CD4-positive, alpha-beta T cell treated with Interleukin-10 for 1 hour (primary cell): Measurements from ENCODE around the gene SYTL3.
"Not testable (repeated sequence)": the region's sequence is repeated elsewhere in the genome, so short reads cannot be mapped to it uniquely, and the experiment has no call there.

ENCODE experiments used
- DNase-seq: peaks from one replicate; pipeline ENCODE4 v3.0.0-alpha.2; 2020

The SYTL3 gene, protein sequence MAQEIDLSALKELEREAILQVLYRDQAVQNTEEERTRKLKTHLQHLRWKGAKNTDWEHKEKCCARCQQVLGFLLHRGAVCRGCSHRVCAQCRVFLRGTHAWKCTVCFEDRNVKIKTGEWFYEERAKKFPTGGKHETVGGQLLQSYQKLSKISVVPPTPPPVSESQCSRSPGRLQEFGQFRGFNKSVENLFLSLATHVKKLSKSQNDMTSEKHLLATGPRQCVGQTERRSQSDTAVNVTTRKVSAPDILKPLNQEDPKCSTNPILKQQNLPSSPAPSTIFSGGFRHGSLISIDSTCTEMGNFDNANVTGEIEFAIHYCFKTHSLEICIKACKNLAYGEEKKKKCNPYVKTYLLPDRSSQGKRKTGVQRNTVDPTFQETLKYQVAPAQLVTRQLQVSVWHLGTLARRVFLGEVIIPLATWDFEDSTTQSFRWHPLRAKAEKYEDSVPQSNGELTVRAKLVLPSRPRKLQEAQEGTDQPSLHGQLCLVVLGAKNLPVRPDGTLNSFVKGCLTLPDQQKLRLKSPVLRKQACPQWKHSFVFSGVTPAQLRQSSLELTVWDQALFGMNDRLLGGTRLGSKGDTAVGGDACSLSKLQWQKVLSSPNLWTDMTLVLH

DNA sequence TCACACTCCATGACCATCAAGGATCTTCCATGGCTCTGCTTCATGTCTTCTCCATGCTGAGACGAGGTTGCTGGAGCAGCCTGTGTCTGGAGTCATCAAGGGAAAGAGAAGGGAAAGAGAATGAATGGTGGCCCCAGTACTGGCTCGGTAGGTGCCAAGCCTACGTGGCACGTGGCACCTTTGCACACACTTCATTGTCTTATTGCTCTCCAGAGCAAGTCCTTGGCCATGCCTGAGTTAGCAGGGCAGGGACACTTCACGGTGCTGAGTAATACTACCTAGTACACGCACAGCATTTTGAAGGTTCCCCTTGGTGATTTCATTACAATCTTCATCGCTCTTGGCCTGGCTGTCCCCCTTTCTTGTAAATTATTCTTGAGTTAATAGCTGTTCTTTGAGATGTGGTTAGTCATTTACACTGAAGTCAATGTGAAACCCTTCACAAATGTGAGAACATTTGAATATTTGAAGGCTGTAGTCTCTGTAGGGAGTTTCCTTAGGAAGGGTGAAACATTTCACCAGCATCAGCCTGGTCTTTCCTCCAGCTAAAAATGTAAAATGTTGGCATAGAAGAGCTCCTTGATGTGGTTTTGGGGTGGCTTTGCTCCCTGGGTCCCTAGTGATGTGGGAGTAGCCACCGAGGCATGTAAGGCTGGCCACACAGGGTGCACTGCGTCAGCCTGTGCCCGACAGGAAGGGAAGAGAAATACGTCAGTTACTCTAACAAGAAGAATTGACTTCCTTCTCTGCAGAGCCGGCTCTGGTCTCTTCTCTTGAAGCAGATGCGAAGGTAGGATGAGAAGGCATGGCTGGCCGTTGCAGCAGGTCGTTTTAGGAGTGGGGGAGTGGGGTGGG, at the start of gene SYTL3:
TSS of gene SYTL3 (plus strand) at position 766 of the 855 bp plus-strand sequence. CDS start 13,215 bp downstream, outside the sequence.
- peak; percentile 89 for DNase-seq

DNA sequence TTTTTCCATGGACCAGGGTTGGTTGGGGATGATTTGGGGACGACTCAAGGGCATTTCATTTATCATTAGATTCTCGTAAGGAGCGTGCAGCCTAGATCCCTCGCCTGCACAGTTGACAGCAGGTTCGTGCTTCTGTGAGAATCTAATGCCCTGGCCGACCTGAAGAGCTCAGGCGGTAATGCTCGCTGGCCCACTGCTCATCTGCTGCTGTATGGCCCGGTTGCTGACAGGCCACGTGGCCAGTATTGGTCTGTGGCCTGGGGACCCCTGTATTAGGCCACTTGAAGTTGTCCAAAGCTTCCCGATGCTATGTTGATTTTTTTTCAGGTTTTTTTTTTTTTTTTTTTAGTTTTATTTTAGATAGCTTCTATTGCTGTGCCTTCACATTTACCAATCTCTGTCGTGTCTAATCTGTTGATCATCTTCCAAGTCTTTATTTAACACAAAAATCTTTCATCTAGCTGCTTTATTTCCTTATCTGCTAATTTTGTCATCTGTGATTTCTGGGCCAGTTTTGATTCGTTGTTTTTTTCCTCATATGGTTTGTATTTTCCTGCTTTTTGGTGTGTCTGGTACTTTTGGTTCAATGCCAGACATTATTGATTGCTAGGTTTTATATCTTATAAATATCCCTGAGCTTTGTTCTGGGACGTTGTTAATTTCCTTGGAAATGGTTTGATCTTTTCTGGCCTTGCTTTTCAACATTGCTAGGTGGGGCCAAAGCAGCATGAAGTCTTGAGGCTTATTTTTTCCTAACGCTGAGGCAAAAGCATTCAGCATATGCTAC, 46.4 kb upstream of the SYTL3 start:
- no peak for DNase-seq

DNA sequence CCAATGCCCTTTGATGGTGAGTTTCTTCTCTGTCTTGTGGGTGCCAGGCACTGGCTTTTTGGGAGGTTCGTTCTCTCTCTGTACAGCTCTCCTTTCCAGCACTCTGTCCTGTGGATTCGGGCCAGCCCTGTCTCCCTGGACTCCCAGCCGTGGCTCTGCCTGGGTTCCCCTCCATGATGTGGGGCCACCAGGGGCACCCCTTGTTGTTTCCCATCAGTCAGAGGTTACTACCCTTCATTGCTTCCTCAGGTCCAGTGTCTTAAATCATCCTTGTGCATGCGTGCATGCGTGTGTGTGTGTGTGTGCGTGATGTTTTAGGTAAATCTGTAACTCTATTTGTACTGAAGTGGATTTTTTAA, 45.8 kb upstream of the SYTL3 start:
- no peak for DNase-seq

DNA sequence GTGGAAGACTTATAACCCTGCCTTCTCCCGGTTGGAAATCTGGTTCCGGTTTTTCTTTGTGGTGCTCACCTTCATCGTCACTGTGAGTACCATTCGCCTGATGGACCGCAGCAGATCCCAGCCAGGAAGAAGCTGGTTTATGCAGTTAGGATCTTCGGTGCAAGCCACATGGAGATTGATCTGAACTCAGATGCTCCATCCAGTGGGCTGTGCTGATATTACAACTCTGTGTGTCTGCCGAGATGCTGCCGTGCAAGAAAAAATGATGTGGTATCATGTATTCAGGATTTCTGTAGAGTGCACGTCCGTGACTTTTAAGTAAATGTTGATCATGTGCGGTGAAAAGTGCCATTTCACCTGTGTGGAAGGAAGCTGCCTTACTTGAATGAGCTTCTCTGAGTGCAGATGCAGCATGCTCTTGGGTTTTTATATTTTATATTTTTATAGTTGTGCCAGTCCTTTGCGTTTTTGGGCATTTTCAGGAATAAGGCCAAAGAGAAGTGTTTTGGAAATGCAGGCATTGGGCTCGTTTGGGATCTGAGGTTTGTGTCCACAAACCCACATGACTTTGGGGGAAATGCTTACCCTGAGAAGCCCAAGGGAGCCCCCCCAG, 44.5 kb upstream of the SYTL3 start:
- DNase-seq: peak; percentile 61

DNA sequence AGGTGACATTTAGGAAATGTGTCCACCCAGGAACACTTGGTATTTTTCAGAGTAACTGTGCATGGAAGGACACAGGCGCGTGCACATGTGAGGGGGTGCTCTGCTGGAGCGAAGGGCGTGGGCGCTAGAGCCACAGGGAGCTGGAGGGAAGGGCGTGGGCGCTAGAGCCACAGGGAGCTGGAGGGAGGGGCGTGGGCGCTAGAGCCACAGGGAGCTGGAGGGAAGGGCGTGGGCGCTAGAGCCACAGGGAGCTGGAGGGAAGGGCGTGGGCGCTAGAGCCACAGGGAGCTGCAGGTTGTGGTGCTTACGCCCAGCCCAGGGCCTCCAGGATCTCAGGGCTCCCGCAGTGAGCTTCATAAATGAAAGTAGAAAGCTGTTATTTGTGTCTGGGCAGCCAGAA, 43.8 kb upstream of the SYTL3 start:
- DNase-seq: not testable (repeated sequence)

DNA sequence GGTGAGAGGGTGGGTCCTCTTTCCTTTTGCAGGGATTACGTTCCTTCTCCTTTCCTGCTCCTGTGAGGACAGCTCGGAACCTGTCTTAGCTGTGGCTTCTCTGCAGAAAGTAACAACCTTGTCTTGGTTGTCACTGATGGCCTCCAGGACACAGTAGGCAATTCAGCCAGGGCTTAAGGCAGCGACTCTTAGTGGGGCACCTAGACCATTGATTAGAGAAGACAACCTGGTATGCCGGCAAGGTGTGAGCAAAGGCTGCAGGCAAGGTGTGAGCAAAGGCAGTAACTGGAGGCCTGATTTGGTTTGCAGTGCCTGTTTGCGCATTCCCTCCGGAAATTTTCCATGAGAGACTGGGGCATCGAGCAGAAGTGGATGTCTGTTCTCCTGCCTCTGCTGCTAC, 42.9 kb upstream of the SYTL3 start:
- no peak for DNase-seq

DNA sequence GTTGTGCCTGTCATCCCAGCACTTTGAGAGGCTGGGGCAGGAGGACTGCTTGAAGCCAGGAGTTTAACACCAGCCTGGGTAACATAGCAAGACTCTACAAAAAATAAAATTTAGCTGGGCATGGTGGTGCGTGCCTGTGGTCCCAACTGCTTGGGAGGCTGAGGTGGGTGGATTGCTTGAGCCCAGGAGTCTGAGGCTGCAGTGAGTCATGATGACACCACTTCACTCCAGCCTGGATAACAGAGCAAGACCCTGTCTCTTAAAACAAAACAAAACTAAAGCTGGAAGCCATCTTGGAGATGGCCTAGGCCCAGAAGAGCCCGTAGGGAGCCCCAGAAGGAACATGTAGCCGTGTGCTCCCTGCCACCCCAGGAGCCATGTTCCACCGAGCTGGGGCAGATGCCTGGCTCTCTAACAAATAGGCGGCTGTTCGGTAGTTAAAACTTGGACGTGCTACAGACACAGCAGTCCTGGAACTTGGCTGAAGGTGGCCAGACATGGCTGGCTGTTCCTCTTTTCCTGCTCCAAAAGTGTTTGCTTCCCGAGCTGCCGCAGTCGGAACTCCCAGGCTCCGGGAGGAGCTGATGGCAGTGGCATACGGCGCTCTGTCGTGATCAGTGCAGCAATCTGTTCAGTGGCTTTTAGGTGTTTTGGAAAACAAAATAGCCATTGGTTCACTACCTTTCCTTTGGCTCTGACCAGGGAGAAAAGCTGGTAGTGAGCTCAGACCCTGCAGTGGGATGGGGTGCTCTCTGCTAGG, 42.3 kb upstream of the SYTL3 start:
- DNase-seq: no peak

DNA sequence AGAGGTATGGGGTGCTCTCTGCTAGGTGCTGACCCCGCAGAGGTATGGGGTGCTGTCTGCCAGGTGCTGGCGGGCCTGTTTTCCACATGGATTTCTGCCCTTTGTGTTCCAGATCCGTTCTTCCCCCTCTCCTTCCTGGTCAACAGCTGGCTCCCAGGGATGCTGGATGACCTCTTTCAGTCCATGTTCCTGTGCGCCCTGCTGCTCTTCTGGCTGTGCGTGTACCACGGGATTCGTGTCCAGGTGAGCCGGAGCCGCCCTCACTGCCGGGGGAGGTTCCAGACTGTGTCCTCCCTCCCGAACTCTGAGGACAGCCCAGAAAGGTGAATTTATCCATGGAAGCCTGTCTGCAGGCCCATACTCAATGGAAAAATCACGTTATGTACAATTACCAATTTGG, 41.6 kb upstream of the SYTL3 start:
- DNase-seq: no peak

DNA sequence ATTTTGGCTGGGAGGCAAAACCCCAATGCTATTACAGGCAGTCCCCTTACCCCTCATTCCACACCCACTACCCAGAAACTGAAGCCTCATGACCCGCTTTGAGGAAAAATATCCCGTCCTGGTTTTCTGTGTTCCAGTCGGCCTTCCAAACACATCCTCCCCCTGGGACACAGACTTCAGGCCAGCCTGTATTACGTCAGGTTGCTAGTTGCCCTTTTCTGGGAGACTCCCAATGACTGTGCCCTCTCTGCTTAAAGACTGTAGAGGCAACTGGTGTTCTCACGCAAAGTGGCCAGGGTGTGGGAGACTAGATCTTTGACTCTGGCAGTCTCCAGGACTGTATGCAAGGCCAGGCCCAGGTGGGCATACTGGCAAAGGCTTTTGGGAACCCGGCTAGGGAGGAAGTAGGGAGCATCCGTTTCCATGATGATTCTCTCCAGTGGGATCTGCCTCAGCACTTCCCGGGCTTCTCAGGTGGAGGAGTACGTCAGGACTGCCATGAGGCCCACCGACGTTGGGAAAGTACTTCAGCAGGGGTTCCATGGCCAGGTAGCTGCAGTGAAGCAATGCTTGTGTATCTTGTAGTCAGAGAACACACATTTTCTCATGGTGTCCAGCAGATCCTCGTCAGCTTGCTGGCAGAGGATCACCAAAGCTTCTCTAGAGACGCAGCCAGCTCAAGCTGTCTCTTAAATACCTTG, 40.2 kb upstream of the SYTL3 start:
- DNase-seq: no peak

DNA sequence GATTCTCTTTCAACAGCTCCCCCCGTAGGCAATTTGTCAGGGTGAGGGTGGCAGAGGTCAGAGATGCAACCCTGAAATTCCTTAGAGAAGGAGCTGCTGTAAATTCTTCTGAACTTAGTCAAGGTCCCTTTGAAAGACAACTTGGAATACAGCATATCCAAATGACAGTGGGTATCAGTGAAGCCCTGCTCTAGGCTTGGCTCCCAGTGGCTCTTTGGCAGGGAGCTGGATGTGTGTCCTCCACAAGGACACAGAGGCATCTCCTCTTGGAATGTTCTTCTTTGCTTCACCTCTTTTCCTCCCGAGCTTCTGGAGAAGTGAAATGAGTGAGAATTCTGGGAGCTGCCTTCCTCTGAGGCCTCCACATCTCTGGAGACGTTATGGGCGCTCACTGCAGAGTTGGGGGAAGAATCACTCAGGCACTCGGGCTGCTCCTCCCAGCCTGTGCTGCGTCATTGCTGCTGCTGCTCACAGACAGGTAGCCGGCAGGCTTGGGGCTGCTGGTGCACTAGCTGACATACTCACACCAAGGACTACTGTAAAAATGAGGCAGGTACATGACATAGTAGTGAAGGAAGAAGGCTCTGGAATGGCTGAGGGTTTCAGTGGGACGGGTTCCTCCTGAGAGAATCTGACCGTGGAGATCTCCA, 39.4 kb upstream of the SYTL3 start:
- DNase-seq: no peak

DNA sequence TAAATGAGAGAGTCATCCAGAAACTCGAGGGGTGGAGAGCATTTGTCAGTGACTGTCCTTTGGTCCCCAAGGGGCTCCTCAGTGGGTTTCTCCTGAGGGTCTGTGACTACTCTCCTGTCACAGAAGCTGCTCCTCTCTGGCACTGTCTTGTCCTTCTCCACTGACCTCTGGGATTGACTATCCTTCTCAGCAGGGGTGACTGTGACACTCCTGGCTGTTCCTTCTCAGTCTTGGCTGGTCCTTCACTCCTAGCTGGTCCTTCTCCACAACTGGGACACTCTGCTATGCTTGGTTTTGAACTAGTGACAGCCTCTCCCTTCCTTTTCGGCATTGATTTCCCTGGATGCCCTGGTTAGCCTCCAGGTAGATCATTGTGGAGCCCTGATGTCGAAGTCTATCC, 38.8 kb upstream of the SYTL3 start:
- DNase-seq: no peak

DNA sequence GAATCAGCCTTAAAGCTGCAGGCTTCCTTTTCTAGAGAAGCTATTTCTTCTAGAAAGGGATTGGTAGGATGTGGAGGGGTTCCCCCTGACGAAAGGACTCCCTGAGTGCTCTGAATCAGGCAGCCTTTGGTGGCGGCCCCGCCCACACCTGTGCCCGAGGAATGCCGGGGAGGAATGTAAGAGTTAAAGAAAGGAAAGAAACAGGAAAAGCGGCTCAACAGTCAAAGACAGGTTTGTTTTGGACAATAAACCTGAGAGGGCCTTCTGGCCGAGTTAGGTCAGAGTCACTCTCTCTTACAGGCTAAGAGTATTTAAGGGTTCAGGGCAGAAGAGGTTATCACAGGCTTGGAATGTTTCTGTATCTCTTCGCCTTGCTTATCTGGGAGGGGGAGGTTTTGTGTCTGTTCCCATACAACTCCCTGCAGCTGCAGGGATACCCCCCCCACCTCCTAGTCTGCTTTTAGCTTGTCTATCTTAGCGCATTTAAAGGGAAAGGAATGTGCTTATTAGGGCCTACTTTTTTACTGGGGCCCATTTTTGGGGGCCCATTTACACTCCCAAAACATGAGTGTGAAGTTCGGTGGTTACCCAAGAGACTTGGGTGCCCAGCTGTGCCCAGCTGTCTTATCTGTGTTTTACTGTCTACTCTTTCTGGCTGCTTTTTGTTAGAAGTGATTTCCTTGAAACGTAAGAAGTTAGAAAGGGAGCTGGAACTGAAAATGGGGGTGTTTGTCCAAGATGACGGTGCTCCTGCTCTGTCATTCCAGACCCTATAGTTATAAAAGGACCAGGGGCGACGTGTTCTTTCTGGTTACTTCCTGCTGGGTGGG, 38.1 kb upstream of the SYTL3 start:
- DNase-seq: no peak

DNA sequence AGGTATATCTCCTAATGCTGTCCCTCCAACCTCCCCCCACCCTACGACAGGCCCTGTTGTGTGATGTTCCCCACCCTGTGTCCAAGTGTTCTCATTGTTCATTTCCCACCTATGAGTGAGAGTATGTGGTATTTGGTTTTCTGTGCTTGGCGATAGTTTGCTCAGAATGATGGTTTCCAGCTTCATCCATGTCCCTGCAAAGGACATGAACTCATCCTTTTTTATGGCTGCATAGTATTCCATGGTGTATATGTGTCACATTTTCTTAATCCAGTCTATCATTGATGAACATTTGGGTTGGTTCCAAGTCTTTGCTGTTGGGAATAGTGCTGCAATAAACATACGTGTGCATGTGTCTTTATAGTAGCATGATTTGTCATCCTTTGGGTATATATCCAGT, 35.2 kb upstream of the SYTL3 start:
- DNase-seq: not testable (repeated sequence)

DNA sequence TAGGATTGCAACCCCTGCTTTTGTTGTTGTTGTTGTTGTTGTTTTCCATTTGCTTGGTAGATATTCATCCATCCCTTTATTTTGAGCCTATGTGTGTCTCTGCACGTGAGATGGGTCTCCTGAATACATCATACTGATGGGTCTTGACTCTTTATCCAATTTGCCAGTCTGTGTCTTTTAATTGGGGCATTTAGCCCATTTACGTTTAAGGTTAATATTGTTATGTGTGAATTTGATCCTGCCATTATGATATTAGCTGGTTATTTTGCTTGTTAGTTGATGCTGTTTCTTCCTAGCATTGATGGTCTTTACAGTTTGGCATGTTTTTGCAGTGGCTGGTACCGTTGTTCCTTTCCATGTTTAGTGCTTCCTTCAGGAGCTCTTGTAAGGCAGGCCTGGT, 31.6 kb upstream of the SYTL3 start:
- not testable (repeated sequence) for DNase-seq

DNA sequence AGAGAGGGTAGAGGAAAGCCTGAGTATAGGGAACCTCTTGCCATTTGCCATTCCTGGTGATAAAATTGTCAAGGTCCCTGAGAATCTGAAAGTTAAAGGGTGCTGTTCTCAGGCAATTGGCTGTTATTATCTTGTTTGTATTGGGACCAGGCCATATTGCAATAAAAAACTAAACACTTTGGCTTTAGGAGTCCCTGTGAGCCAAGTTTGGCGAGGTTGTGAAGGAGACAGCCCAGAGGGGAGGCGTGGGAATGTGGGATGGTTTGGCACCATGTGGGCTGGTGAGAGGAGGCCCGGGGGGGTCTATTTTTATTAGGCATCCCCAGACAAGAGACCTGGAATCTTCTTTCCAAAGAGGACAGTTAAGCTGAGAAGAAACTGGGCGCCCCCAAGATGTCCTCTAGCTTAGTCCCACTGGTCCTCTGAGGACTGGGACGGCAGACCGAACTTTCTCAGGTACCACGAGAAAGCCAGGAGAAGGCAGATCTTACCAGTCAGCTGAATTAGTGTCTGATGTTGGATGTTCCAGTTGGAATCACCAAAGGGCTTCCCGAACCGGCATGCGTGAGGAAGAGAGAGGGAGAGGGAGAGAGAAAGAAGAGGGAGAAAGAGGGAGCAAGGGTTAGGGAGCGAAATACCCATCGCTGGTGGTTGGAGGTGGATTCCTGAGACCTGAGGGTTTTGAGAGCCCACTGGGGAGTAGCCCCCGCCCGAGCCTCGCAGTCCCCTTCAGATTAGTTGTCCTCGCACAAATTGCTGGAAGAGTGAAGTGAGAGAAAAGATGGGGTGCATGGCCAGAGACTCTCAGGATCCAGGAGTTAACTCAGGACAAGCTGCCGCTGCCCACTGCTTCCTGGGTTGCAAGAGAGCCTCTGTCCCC, 29.7 kb upstream of the SYTL3 start:
- no peak for DNase-seq

DNA sequence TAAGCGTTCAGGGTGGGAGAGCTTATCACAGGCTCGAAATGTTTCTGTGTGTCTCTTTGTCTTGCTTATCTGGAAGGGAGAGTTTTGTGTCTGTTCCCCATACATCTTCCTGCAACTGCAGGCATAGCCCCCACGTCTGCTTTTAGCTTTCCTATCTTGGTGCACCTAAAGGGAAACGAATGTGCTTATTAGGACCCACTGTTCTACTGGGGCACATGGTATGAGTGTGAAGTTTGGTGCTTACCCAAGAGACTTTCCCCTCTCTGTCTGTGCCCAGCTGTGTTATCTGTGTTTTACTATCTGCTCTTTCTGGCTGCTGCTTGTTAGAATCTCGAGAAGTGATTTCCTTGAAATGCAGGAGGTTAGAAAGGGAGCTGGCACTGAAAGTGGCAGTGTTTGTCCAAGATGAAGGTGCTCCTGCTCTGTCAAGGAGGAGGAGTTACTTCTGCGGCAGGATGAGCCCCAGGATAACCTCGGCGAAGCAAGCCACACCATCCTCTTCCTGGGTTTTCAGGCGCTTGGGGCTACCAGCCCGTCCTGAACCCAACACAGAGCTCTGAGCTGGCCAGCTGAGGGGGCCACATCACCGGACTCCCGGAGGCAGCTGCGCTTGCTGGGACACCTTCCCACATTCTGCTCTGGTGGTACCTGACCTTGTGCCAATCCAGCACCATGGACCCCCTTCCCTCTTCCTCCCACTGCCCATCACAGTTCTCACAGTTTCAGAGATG, 28.7 kb upstream of the SYTL3 start:
- DNase-seq: no peak

DNA sequence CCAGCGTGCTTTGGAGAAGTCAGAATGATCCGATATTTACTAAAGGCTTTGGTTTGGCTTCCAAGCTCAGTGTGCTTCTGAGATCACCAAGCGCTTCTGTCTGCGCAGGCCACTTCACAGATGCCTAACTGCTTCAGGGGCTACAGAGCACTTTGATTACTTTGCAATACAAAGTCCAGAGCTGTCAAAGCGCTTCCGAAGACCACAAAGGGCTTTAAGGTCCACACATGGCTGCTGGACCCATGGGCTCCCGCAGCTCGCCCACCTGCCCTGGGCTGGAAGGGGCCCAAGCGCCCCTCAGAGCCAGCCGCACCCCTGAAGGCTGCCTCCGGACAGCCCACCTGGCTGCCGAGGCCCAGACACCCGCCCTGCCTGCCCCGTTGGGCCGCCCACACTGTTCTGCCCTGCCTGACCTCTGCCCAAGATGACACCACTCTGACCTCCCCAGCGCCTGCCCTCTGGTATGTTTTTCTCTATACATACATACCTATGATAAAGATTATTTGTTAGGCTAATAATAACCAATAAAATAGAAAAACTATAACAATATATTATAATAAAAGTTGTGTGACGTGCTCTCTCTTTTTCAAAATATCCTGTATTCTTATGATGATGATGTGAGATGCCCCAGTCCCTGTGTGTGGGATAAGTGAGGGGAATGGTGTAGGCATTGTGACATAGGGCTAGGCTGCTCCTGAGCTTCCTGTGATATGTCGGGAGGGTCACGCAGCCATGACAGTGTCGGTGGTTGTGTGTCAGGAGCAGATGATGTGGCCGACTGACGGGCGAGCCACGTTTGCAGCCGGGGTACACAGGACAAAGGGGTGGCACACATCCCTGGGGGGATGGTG, 27.9 kb upstream of the SYTL3 start:
- no peak for DNase-seq
